Cortex of kidney (tissue), 1 donor: ENCODE results near the gene GNL3L.
A peak's percentile ranks its signal among the peaks of the same experiment; 100 is the strongest.
"Not testable (repeated sequence)": the region's sequence is repeated elsewhere in the genome, so short reads cannot be mapped to it uniquely, and the experiment has no call there.

Source experiments
- DNase-seq: peaks from one replicate; lab custom pipeline; 2025; lab: John Stamatoyannopoulos, UW

GNL3L gene

GRCh38 chrX:54529552-54530356 lies at the start of gene GNL3L:
GNL3L (plus strand) TSS chrX:54530219; CDS start chrX:54532567, 2,348 bp downstream.
- peak; percentile 14 for DNase-seq

GRCh38 chrX:54482839-54483593 lies 47.0 kb upstream of the GNL3L start:
- DNase-seq = no peak

GRCh38 chrX:54483946-54484345 lies 46.1 kb upstream of the GNL3L start:
- no peak for DNase-seq

GRCh38 chrX:54484666-54485065 lies 45.4 kb upstream of the GNL3L start:
- peak; percentile 1 for DNase-seq

GRCh38 chrX:54489819-54490218 lies 40.2 kb upstream of the GNL3L start:
- not testable (repeated sequence) for DNase-seq

- DNase-seq = no peak
Observed at GRCh38 chrX:54492340-54492739, 37.7 kb upstream of the GNL3L start.

- no peak for DNase-seq
Observed at GRCh38 chrX:54494166-54494988, 35.6 kb upstream of the GNL3L start.

- no peak for DNase-seq
Observed at GRCh38 chrX:54494989-54495813, 34.8 kb upstream of the GNL3L start.

- DNase-seq = no peak
Observed at GRCh38 chrX:54495814-54496516, 34.1 kb upstream of the GNL3L start, which contains the start of gene FGD1. FGD1 (minus strand) TSS chrX:54496234; CDS start chrX:54495432, 802 bp downstream.

- no peak for DNase-seq
Observed at GRCh38 chrX:54496517-54496852, 33.5 kb upstream of the GNL3L start.

- no peak for DNase-seq
Observed at GRCh38 chrX:54496936-54497335, 33.1 kb upstream of the GNL3L start.

GRCh38 chrX:54509400-54509799 lies 20.6 kb upstream of the GNL3L start:
- DNase-seq = no peak

GRCh38 chrX:54529151-54529550 lies 868 bp upstream of the GNL3L start:
- no peak for DNase-seq

- DNase-seq = no peak
Observed at GRCh38 chrX:54530357-54530900, 410 bp downstream of the GNL3L start.

GRCh38 chrX:54534271-54534670 lies 4.3 kb downstream of the GNL3L start:
- no peak for DNase-seq

- no peak for DNase-seq
Observed at GRCh38 chrX:54540289-54540688, 10.3 kb downstream of the GNL3L start.

GRCh38 chrX:54542239-54542638 lies 12.2 kb downstream of the GNL3L start:
- DNase-seq = not testable (repeated sequence)

- no peak for DNase-seq
Observed at GRCh38 chrX:54550821-54551220, 20.8 kb downstream of the GNL3L start.

- no peak for DNase-seq
Observed at GRCh38 chrX:54551801-54552200, 21.8 kb downstream of the GNL3L start.

GRCh38 chrX:54555006-54555405 lies 25.0 kb downstream of the GNL3L start:
- DNase-seq = not testable (repeated sequence)
